PC-9 (cell line): ENCODE data around the gene CLDN19.

Source experiments
- CTCF ChIP-seq: fragments of 200-600 bp; sonication (generic); conservative IDR thresholded peaks from 2 replicates; pipeline ENCODE4 v1.6.1; 2017; ENCODE audit warnings: mixed run types, antibody characterized with exemption, mild to moderate bottlenecking, moderate library complexity
- EZH2 ChIP-seq: fragments of 200-600 bp; sonication (generic); IDR thresholded peaks from 2 replicates; pipeline ENCODE4 v1.8.0; 2017; ENCODE audit warnings: antibody characterized with exemption, low read depth

GRCh38 chr1:42765269-42765668, 25.2 kb upstream of the CLDN19 start:
- no peak for TF ChIP-seq CTCF
- no peak for TF ChIP-seq EZH2
